ENCODE data around the gene MND1.
A peak's percentile ranks its signal among the peaks of the same experiment; 100 is the strongest.
"Not testable (repeated sequence)": the region's sequence is repeated elsewhere in the genome, so short reads cannot be mapped to it uniquely, and the experiment has no call there.

The MND1 gene

DNA sequence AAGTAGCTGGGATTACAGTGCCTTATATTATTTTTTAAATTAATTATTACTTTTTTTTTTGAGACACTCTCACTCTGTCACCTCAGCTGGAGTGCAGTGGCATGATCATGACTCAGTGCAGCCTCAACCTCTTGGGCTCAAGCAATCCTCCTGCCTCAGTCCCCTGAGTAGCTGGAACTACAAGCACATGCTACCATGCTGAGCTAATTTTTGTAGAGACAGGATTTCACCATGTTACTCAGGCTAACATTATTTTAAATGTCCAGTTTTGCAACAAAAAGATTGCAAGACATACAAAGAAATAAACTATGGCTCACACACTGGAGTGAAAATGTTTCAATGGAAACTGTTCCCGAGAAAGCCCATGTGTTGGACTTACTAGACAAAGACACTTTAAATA, 59.2 kb downstream of the MND1 start:
- no peak for DNase-seq (ENCODE audit: low read depth in 2 of 2)

DNA sequence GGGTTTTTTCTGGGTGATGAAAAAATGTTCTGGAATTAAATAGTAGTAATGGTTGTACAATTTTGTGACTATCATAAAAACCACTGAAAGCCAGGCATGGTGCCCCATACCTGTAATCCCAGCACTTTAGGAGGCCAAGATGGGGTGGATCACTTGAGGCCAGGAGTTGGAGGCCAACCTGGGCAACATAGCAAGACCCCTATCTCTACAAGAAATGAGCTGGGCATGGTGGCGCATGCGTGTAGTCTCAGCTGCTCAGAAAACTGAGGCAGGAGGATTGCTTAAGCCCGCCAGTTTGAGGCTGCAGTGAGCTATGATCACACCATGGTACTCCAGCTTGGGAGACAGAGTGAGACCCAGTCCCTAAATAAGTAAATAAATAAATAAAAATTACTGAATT, 63.4 kb downstream of the MND1 start:
- DNase-seq (ENCODE audit: low read depth in 2 of 2): no peak

DNA sequence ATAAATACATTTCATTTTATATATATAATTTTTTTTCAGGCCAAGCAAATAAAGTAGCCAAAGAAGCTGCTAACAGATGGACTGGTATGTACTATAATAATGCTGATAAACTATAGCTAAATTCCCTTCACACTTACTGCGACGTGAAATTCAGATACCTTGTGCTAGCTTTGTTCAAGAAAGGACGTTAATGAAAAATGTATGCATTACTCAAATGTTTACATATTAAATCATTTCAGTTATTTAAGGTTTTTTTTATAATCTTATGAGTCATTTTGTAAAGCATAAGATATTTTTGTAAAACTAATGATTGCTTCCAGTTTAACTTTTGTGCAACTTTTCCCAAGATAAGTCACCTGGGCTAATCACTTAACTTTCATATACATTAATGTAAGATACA, 64.4 kb downstream of the MND1 start:
- DNase-seq (ENCODE audit: low read depth in 2 of 2): no peak

DNA sequence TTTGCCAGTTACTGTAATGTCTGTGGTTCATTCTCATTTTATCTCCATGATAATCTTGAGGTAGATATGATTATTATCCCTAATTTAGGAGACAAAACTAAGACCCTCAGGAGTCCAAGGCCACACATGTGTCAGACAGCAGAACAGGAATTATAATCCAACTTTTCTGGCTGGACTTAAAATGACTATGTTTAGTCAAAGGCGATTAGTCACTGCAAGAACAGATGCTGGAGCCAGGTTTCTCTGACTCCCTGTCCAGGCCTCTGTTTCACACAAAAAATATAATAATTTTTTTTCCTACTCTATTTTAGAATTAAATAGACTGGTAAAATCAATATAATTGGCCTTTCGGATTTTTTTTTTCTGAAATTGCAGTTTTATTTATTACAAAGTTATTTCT, 64.9 kb downstream of the MND1 start:
- no peak for DNase-seq (ENCODE audit: low read depth in 2 of 2)

DNA sequence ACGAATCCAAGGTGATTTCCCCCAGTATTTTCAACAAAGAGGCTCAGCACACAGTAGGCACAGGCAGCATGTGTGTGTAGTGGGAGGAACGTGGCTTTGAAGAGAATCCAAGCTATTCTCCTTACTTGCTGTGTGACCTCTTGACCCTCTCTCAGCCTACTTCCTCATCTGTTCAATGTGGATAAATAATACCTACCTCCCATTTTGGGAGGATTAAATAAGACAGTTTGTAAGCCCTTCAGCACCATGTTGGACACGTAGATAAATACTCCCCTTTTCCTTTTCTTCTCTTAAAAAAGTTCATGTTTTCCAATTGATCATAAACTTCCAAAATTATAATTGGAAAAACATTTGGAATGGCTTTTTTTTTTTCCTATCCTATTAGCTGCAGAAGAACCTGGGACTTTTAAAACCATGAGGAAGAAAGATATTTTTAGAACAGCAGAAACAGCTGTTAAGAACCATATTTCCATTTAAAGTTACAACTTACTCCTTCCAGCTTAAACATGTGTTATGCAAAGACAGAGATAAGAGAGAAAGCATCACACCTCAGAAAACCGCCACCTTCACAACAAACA, 65.5 kb downstream of the MND1 start:
- DNase-seq (ENCODE audit: low read depth in 2 of 2): no peak

DNA sequence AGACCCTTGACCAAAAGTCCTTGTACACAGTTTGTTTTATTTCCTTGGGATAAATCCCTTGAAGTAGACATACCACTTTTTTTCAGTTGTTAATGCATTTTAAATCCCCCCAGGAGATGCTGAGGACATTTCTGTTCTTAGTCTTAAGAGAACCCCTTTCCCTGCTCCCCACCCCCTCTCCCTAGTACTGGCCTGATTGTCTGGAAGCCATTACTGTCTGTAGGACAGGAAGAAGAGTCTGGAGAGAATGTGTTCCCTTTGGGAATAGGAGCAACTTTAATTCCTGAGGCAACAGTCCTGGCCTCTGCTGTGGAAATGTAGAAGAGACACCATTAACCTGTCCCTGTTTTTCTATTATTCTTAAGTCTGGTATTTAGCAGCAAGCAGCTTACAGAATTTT, 69.4 kb downstream of the MND1 start:
- no peak for DNase-seq (ENCODE audit: low read depth in 2 of 2)

DNA sequence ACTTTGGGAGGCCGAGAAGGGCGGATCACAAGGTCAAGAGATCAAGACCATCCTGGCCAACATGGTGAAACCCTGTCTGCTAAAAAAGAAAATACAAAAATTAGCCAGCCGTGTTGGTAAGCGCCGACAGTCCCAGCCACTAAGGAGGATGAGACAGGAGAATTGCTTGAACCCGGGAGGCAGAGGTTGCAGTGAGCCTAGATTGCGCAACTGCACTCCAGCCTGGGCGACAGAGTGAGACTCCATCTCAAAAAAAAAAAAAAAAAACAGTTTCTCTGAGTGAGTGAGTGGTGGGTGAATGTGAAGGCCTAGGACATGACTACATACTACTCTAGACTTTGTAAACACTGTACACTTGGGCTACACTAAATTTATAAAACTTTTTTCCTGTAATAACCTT, 72.0 kb downstream of the MND1 start:
- not testable (repeated sequence) for DNase-seq (ENCODE audit: low read depth in 2 of 2)

DNA sequence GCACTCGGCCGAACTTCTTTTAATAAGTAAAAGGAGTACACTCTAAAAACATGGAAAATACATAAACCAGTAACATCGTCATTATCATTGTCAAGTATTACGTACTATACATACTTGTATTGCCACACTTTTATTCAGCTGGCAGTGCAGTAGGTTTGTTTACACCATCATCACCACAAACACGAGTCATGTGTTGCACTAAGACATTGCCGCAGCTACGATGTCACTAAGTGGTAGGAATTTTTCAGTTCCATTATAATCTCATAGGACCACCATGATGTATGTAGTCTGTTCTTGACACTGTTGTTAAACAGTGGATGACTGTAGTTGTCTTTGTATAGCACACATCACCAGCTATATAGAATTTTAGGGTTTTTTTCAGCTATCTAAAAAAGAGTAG, 73.6 kb downstream of the MND1 start:
- DNase-seq (ENCODE audit: low read depth in 2 of 2): no peak

DNA sequence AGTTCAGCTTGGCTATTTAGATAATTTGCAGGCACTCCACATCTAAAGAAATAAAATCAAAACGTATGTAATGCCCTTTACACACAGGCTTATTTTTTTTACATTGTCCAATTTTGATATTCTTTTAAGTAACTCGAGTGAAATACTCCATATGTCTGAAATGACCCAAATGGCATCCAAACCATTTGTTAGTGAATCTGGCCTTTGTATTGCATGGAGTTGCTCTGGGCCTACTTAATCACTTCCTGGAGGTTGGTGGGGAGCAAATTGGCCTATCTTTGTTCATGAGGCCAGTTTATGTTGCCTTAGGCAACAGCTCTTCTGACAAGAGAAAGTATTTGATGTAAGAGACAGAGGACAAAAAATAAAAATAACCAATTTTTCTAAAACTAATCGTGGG, 74.1 kb downstream of the MND1 start:
- DNase-seq (ENCODE audit: low read depth in 2 of 2): no peak

DNA sequence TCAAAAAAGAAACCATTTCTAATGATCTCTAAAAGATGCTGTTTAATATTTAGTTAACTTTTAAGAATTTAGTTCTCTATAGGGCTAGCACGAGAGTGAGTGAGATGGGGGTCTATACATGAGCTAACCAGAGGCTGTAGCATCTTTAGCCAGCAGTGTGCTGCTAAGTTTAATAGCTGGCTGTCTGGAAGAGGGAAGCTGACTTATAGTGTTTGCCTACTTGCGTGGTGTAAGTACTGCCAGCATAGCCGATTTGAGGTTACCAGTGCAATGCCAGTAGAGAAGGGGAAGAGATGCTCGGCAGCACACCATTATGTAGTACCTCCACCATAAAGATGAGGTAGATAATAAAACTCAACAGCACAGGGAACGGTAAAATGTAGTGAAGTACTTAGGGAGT, 74.5 kb downstream of the MND1 start:
- no peak for DNase-seq (ENCODE audit: low read depth in 2 of 2)

DNA sequence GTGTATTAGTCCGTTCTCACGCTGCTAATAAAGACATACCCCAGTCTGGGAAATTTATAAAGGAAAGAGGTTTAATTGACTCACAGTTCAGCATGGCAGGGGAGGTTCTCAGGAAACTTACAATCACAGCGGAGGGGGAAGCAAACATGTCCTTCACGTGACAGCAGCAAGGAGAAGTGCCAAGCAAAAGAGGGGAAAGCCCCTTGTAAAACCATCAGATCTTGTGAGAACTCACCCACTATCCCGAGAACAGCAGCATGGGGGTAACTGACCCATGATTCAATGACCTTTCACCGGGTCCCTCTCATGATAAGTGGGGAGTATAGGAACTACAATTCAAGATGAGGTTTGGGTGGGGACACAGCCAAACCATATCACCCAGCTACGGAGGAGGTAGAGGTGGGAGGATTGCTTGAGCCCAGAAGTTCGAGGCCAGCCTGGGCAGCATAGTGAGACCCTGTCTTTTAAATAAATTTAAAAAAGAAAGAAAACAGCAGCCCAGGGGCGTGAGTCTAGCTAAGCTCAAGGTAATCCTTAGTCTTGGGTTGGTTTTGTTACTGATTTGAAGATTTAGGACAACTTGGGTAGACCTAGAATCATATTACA, 75.3 kb downstream of the MND1 start:
- DNase-seq (ENCODE audit: low read depth in 2 of 2): no peak

DNA sequence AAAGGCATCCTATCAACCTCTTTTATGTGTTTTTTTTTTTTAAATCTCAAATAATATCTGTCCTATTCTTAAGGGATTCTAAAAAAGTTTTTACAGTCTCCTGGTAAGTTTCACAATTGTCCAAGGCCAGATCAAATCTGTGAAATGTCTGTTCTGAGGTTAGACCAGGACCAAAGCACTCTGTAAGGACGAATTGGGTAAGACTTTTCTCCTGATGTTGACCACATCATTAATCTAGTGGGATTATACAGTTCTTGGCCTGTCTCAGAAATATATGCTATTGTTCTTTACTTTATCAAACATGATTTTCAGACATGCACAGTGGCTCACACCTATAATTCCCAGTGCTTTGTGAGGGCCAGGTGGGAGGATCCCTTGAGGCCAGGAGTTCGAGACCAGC, 75.9 kb downstream of the MND1 start:
- no peak for DNase-seq (ENCODE audit: low read depth in 2 of 2)

DNA sequence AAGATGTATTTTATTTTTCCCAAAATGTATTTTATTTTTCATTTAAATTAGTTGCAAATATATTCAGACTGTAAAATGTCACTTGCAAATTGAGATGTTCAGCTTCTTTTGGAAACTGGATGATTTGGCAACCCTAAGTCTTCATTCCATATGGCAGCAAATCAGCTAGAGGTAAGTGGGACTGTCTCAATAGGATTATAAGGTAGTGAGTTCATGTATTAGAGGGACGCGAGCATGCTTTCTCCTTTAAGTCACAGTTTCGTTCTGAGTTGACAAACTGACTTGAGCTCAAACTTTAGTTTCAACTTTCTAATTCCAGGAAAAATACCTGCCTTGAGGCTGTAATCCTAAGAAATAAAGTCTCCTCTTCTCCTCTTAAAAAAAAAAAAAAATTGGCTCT, 77.5 kb downstream of the MND1 start:
- DNase-seq (ENCODE audit: low read depth in 2 of 2): no peak

DNA sequence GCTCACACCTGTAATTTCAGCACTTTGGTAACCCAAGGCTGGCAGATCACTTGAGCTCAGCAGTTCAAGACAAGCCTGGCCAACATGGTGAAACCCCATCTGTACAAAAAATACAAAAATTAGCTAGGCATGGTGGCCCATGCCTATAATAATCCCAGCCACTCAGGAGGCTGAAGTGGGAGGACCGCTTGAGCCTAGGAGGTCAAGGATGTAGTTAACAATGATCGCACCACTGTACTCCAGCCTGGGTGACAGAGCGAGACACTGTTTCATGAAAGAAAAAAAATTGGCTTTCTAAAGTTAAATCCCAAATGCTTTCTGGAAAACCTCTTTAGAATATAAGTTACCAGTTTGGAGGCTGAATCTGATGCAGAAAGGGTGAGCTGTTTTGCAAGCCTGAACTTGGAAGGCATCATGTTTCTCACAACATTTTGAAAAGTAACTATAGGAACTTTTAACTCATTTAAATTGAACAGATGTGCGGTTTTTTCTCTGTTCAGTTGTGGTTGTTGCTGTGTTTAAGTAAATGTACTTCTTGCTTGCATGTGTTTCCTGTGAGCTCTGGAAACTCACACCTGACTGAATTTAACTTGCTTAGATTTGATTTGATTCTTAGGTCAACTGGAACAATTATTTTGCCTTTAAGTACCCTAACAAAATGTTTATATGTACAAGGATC, 81.9 kb downstream of the MND1 start:
- DNase-seq (ENCODE audit: low read depth in 2 of 2): no peak

DNA sequence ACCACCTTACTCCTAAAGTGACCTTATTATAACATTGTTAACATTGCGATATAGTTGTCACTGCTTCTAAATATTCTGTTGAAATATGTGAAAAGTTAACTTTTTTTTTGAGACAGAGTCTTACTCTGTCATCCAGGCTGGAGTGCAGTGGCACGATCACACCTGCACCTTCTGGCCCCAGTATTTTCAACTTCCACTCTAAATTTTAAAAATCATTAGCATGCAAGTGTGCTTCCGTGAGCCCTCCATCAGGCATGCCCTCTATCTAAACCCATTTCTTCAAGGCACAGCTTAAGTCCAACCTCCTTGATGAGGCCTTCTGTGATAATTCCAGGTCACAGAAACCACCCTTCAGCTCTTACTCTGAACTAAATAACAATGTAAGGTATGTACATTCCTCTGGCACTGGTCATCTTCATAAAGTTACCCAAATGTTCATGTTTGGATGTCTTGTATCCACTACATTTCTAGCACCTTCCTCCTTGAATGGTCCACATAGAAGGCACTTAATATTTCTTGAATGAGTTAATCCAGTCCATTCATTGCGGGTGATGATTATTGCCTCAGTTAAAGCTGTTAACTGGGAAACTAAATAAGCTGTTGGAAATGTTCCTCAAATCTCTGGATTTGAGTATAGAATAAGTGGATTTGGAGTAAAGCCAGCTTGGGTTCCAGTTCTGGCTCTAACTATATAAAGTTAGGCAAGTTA, 83.0 kb downstream of the MND1 start:
- DNase-seq (ENCODE audit: low read depth in 2 of 2): no peak

DNA sequence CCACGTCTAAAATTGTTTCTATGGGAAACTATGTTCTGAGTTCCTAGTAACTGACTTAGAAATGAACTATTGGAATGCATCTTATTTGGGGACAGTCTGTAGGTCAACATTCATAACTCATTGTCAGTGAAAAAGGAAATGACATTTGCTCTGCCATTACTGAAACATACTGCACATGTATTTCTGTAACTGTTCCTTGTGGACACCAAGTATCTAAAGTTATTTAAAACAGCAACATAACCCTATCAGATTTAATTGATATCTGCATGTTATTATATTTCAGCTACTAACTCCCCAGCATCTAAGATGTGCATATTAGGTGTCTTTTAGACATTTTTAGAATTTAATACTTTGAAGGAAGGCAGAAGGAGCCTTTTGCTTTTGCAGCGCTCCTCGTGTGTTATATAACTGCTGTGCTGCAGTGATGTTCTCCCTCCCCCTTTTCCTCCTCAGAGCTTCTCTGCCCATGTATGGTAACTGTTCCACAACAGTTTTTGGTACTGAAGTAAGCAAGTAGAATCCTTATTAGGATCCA, 84.5 kb downstream of the MND1 start:
- DNase-seq (ENCODE audit: low read depth in 2 of 2): no peak

DNA sequence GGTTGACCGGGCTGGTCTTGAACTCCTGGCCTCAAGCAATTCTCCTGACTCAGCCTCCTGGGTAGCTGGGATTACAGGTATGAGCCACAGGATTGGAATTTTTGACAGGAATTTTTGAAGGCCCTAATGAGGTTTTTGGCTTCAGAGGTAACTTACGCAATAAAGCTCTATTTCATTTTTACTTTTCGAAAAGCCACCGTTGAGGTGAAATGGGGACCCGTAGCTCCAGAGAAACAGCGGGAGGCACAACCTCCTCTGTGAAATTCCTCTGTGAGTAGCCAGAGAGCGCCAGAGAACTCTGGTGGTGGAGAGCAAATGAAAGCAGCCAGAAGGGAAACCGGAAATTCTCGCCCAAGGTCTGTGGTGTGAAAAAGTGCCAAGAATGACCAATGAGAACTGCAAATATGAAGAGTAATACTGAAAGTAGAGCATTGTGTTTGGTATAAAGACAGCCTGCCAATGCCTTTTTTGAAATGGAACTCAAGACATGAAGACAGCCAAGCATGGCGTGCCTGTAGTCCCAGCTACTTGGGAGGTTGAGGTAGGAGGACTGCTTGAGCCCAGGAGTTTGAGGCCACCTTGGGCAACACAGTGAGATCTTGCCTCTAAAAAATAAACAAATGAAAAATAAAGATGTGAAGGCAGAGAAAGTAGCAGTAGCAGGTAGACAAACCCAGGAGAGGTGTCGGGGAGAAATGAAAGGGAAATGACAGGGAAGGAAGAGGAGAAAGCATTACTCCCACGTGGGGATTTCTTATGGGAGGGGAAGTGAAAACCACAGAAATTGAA, 88.7 kb downstream of the MND1 start:
- DNase-seq (ENCODE audit: low read depth in 2 of 2): peak; percentile 33 to 60

DNA sequence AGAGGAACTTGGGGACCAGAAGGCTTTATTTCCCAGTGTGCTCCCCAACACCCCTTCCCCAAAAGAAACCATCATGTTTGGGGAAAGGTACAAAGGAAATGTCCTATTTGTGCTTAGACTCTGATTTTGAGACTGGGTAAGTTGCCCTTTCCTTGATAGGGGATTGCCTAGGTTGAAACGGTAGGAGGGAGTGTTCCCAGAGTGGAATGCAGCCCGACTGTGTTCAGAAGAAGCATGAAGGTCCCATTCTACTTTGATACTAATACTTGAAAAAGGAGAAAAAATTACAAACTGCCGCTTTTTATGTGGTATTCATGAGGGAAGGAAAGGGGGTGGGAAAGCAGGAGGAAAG, 89.2 kb downstream of the MND1 start:
- no peak for DNase-seq (ENCODE audit: low read depth in 2 of 2)

DNA sequence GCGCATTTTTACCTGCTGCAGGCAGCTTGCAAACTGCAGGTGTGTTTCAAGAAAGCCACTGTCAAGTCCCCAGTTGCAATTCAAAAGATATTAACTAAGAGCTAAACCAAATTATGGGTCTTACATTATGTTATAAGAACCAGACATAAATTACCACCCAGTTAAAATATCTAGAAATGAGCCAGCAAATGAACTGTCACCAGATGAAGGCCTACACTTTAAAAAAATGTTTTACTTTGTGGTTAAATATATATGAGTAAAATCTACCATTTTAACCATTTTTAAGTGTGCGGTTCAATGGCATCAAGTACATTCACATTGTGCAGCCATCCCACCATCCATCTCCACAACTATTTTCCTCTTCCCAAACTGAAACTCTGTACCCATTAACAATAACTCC, 89.7 kb downstream of the MND1 start:
- no peak for DNase-seq (ENCODE audit: low read depth in 2 of 2)

DNA sequence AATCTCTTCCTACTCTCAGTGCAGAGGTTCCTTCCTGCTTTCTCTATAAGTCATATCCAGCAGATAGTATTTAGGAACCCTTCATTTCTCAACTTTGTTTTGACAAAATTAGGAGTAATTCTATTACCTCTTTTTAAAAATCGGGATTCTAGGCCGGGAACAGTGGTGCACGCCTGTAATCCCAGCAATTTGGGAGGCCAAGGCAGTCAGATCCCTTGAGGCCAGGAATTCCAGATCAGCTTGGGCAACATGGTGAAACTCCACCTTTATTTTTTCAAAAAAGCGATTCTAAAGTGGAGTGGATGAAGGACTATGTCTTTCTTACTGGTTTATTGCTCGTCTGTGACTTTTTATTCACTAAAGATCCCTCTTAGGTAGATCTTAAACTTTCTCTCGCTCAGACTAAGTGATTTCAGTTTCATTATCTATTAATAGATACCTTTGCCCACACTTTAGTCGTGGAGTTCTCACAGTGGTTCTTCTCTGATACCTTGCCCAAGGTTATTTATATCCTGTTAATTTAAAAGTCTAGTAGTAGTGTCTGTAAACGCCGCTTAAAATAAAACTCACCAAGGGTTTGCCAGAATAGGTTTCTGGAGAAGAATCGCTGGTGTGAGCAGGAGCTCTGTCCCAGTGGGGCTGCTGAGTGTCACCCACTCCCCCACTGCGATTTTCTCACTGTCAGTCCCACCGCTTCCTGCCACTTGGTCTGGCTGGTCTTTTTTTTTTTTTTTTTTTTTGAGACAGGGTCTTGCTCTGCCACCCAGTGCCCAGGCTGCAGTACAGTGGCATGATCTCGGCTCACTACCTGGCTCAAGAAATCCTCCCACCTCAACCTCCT, 94.6 kb downstream of the MND1 start:
- DNase-seq (ENCODE audit: low read depth in 2 of 2): peak in 1 of 2 experiments; percentile 6

DNA sequence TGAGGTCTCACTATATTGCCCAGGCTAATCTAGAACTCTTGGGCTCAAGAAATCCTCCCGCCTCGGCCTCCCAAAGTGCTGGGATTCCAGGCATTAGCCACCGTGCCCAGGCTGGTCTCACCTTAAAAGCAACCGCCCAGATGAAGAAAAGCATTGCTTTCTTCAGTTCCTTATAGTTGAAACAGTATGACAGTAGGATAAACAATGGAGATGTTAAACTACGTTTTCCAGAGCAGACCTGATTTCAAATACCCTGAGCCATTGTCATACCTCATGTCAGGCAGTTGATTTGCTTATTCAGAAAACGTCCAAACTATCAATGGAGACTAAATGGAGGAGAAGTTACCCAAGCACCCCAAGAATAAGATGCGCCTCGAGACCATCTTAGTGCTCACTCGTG, 95.3 kb downstream of the MND1 start:
- no peak for DNase-seq (ENCODE audit: low read depth in 2 of 2)
